Middle frontal gyrus (tissue), 1 donor: ENCODE results near the gene GPATCH11.

Experiments
- DNase-seq: peaks from one replicate; pipeline ENCODE4 v3.0.0-alpha.2; 2015; ENCODE audit warnings: low spot score; ENCODE audit errors: extremely low spot score

The GPATCH11 gene

GRCh38 chr2:37083873-37084794, at the start of gene GPATCH11, which contains the start of gene HEATR5B:
TSS of gene GPATCH11 (plus strand) at chr2:37084518. CDS start at chr2:37088382, 3,864 bp downstream.
TSS of gene HEATR5B (minus strand) at chr2:37084372. CDS start at chr2:37083414, 958 bp downstream.
- peak; percentile 94 for DNase-seq

- no peak for DNase-seq
Observed at GRCh38 chr2:37037771-37038170, 46.5 kb upstream of the GPATCH11 start.

- DNase-seq: no peak
Observed at GRCh38 chr2:37039580-37039979, 44.7 kb upstream of the GPATCH11 start.

GRCh38 chr2:37052600-37053332, 31.6 kb upstream of the GPATCH11 start:
- DNase-seq: no peak

GRCh38 chr2:37059841-37060240, 24.5 kb upstream of the GPATCH11 start:
- DNase-seq: no peak

GRCh38 chr2:37060446-37060845, 23.9 kb upstream of the GPATCH11 start:
- no peak for DNase-seq

GRCh38 chr2:37061013-37061711, 23.2 kb upstream of the GPATCH11 start:
- no peak for DNase-seq

- DNase-seq: no peak
Observed at GRCh38 chr2:37061776-37062175, 22.5 kb upstream of the GPATCH11 start.

- no peak for DNase-seq
Observed at GRCh38 chr2:37068686-37069085, 15.6 kb upstream of the GPATCH11 start.

GRCh38 chr2:37070931-37071330, 13.4 kb upstream of the GPATCH11 start:
- DNase-seq: no peak

- DNase-seq: no peak
Observed at GRCh38 chr2:37080266-37080665, 4.1 kb upstream of the GPATCH11 start.

GRCh38 chr2:37080689-37081088, 3.6 kb upstream of the GPATCH11 start:
- no peak for DNase-seq

GRCh38 chr2:37084797-37085196, 479 bp downstream of the GPATCH11 start:
- DNase-seq: no peak

- no peak for DNase-seq
Observed at GRCh38 chr2:37085731-37086147, 1.4 kb downstream of the GPATCH11 start.

- no peak for DNase-seq
Observed at GRCh38 chr2:37090019-37090477, 5.7 kb downstream of the GPATCH11 start.

- no peak for DNase-seq
Observed at GRCh38 chr2:37091873-37092272, 7.6 kb downstream of the GPATCH11 start.

GRCh38 chr2:37096568-37096967, 12.2 kb downstream of the GPATCH11 start:
- no peak for DNase-seq

- no peak for DNase-seq
Observed at GRCh38 chr2:37098416-37099118, 14.2 kb downstream of the GPATCH11 start.

GRCh38 chr2:37100054-37100453, 15.7 kb downstream of the GPATCH11 start:
- no peak for DNase-seq

- no peak for DNase-seq
Observed at GRCh38 chr2:37102588-37102987, 18.3 kb downstream of the GPATCH11 start.

- no peak for DNase-seq
Observed at GRCh38 chr2:37104178-37104577, 19.9 kb downstream of the GPATCH11 start.
